GM12875 (cell line): ENCODE data around the gene SPAAR.
"Not testable (repeated sequence)": the region's sequence is repeated elsewhere in the genome, so short reads cannot be mapped to it uniquely, and the experiment has no call there.

Experiments used
- H3K4me3 ChIP-seq: one replicate; pipeline ENCODE4 v1.5.1; 2011; ENCODE audit warnings: low read depth, low read length, control low read depth
- CTCF ChIP-seq: IDR thresholded peaks from 2 replicates; pipeline ENCODE4 v1.5.1; 2011; ENCODE audit warnings: low read depth, mild to moderate bottlenecking, control low read depth, inconsistent platforms, low read length, moderate library complexity, borderline replicate concordance; ENCODE audit not compliant: insufficient read depth

The SPAAR gene

GRCh38 chr9:35868933-35869332 lies 40.4 kb upstream of the SPAAR start:
- no peak for TF ChIP-seq CTCF

GRCh38 chr9:35869621-35870216 lies 39.6 kb upstream of the SPAAR start:
- no peak for TF ChIP-seq CTCF
- no peak overlapping the region for H3K4me3 ChIP-seq

More at GRCh38 chr9:35868933-35869332, 40.4 kb upstream of the SPAAR start:
- H3K4me3 ChIP-seq = no peak overlapping the region

DNA sequence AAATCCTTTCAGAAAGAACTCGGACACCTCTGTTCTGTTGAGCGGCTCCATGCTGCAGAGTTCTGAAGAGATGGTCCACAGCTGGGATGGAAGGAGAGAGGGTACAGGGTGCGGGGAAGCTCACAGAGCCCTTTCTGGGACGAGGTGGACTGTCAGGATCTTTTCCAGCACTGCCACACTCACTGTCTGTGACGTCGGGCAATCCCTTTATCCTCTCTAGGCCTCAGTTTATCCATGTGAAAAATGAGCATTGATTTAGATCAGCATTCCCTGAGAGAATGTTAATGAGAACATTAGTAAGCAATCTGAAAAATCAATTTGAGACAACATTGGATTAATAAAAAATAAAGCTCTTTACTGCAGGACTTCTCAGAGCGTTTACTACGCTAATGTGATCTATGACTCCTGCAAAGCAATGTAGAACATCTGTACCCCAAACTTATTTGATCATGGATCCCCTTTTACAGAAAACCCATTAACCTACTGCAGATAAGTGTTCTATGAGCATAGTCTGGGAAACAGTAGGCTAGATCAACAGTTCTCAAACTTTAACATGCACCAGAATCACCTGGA lies 38.9 kb upstream of the SPAAR start, which contains the start of gene OR13J1:
OR13J1 (minus strand) TSS at position 51 of the 573 bp plus-strand sequence; CDS start at position 51, 0 bp downstream.
- no peak for TF ChIP-seq CTCF
- no peak within 1 kb of the TSS for H3K4me3 ChIP-seq

GRCh38 chr9:35871545-35871944 lies 37.7 kb upstream of the SPAAR start:
- H3K4me3 ChIP-seq = no peak overlapping the region
- TF ChIP-seq CTCF = no peak

- TF ChIP-seq CTCF = no peak
- no peak overlapping the region for H3K4me3 ChIP-seq
Measured at GRCh38 chr9:35872505-35872904, 36.8 kb upstream of the SPAAR start.

- H3K4me3 ChIP-seq = no peak overlapping the region
- peak; percentile 85 for TF ChIP-seq CTCF
Measured at GRCh38 chr9:35882263-35882848, 26.9 kb upstream of the SPAAR start.

DNA sequence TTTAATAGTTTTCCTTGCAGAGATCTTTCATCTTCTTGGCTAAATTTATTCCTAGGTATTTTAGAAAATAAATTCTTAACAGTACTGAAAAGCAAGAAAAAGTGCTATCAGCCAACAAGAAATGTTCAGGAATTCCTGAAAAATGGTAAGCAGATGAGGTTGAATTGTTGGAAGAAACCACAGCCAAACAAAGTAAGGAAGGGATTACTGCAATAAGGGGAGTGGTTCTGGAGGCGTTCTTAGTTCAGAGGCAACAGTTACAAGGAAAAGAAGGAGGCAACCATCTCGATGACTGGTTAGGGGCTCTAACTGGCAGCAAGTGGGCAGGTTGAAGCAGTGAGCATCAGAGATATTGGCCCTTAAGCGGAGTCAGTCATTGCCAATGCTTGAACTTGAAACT lies 26.3 kb upstream of the SPAAR start:
- no peak for TF ChIP-seq CTCF
- no peak overlapping the region for H3K4me3 ChIP-seq

- not testable (repeated sequence) for H3K4me3 ChIP-seq
Measured at GRCh38 chr9:35884908-35885307, 24.4 kb upstream of the SPAAR start.
